Measurements from ENCODE around the gene CXCL14. TPM values are rescaled to one million over a fixed set of nuclear protein-coding genes. Genes with fewer than 3 reads are reported as not detected.

CXCL14 gene
- total and polyA plus RNA-seq, 2 donors (not counting 1 experiment from before 2014, with no cell fraction given), result not detected

- no CpG with 5 or more reads among the region's 3 CpGs for WGBS (ENCODE audit: insufficient coverage)
Measured at GRCh38 chr5:135625961-135626360, 47.2 kb upstream of the CXCL14 start.

GRCh38 chr5:135625486-135625885 lies 46.7 kb upstream of the CXCL14 start:
- ChIA-PET CTCF (no interaction called here), POLR2A (no interaction called here)
- H3K4me1 Mint-ChIP-seq, result no peaks in the 10 kb centered on the region
- ATAC-seq (ENCODE audit: low read depth), result no peak
- no peaks in the 10 kb centered on the region for H3K27me3 ChIP-seq (replicated peaks in 1 of 4; ENCODE audit: control extremely low read depth in 1 of 4, control insufficient read depth in 3 of 4, insufficient read depth in 4 of 4, low read length in 3 of 4)
- no peak for TF ChIP-seq CTCF (IDR thresholded peaks at IDR 0.05)
- no peak for TF ChIP-seq EZH2 (IDR thresholded peaks at IDR 0.05; ENCODE audit: borderline replicate concordance, insufficient read depth, low read depth, low read length, poor library complexity, severe bottlenecking)
- no peak overlapping the region for H3K4me3 ChIP-seq (ENCODE audit: control extremely low read depth in 1 of 5, extremely low read depth in 1 of 5, insufficient read depth in 1 of 5, low read depth in 2 of 5, low read length in 4 of 5)
- H3K9ac ChIP-seq (ENCODE audit: low read length), result no peak overlapping the region
- H3K36me3 ChIP-seq (replicated peaks in 1 of 2; ENCODE audit: control extremely low read depth in 1 of 2, control insufficient read depth in 1 of 2, extremely low read depth in 1 of 2, insufficient read depth in 2 of 2, low read length in 1 of 2), result no peaks in the 10 kb centered on the region
- no peaks in the 10 kb centered on the region for H3K9me3 Mint-ChIP-seq (ENCODE audit: insufficient read depth)
- no peaks in the 10 kb centered on the region for H3K4me1 ChIP-seq (ENCODE audit: control insufficient read depth in 2 of 2, insufficient read depth in 2 of 2, low read length in 2 of 2)
- no peak overlapping the region for H3K4me2 ChIP-seq (replicated peaks; ENCODE audit: low read depth, low read length, poor library complexity, severe bottlenecking)
- no peak for DNase-seq
- no peak overlapping the region for H2AFZ ChIP-seq (ENCODE audit: insufficient read depth, low read depth, low read length, poor library complexity, severe bottlenecking)
- H3K27me3 Mint-ChIP-seq, result peaks cover 20% of the 10 kb centered on the region
- WGBS (ENCODE audit: insufficient coverage), result no CpG with 5 or more reads among the region's 1 CpG
- no peaks in the 10 kb centered on the region for H3K79me2 ChIP-seq (ENCODE audit: control insufficient read depth, insufficient read depth, low read length)
- H3K27ac Mint-ChIP-seq, result no peak overlapping the region
- peaks cover 0 to 6% (median 0%) of the 10 kb centered on the region in 3 donors for H3K9me3 ChIP-seq (ENCODE audit: control extremely low read depth in 1 of 3, control insufficient read depth in 2 of 3, insufficient read depth in 1 of 3, low read length in 2 of 3)
- no peak overlapping the region for H3K4me3 Mint-ChIP-seq
- intact Hi-C loops (cut with micrococcal nuclease), result no loop called here
- no peak overlapping the region for H3K27ac ChIP-seq (ENCODE audit: low read length in 2 of 2)
- H4K20me1 ChIP-seq (ENCODE audit: control insufficient read depth, insufficient read depth, low read length, poor library complexity, severe bottlenecking), result no peaks in the 10 kb centered on the region

More at GRCh38 chr5:135625961-135626360, 47.2 kb upstream of the CXCL14 start:
- Histone ChIP-seq H3K9ac (ENCODE audit: low read length) (no peak overlapping the region), H3K27me3 (replicated peaks in 1 of 4; ENCODE audit: control extremely low read depth in 1 of 4, control insufficient read depth in 3 of 4, insufficient read depth in 4 of 4, low read length in 3 of 4) (no peaks in the 10 kb centered on the region), H2AFZ (ENCODE audit: insufficient read depth, low read depth, low read length, poor library complexity, severe bottlenecking) (no peak overlapping the region), H3K4me3 (ENCODE audit: control extremely low read depth in 1 of 5, extremely low read depth in 1 of 5, insufficient read depth in 1 of 5, low read depth in 2 of 5, low read length in 4 of 5) (no peak overlapping the region), H4K20me1 (ENCODE audit: control insufficient read depth, insufficient read depth, low read length, poor library complexity, severe bottlenecking) (no peaks in the 10 kb centered on the region), H3K9me3 (ENCODE audit: control extremely low read depth in 1 of 3, control insufficient read depth in 2 of 3, insufficient read depth in 1 of 3, low read length in 2 of 3) (peaks cover 0 to 2% (median 0%) of the 10 kb centered on the region in 3 donors), H3K79me2 (ENCODE audit: control insufficient read depth, insufficient read depth, low read length) (no peaks in the 10 kb centered on the region), H3K4me1 (ENCODE audit: control insufficient read depth in 2 of 2, insufficient read depth in 2 of 2, low read length in 2 of 2) (no peaks in the 10 kb centered on the region), H3K4me2 (replicated peaks; ENCODE audit: low read depth, low read length, poor library complexity, severe bottlenecking) (no peak overlapping the region), H3K27ac (ENCODE audit: low read length in 2 of 2) (no peak overlapping the region), H3K36me3 (replicated peaks in 1 of 2; ENCODE audit: control extremely low read depth in 1 of 2, control insufficient read depth in 1 of 2, extremely low read depth in 1 of 2, insufficient read depth in 2 of 2, low read length in 1 of 2) (no peaks in the 10 kb centered on the region)
- DNase-seq (no peak), ATAC-seq (ENCODE audit: low read depth) (no peak)
- intact Hi-C loops (cut with micrococcal nuclease), result no loop called here
- TF ChIP-seq CTCF (IDR thresholded peaks at IDR 0.05), result no peak
- TF ChIP-seq EZH2 (IDR thresholded peaks at IDR 0.05; ENCODE audit: borderline replicate concordance, insufficient read depth, low read depth, low read length, poor library complexity, severe bottlenecking), result no peak
- no peak overlapping the region for H3K4me3 Mint-ChIP-seq
- no peaks in the 10 kb centered on the region for H3K9me3 Mint-ChIP-seq (ENCODE audit: insufficient read depth)
- no peaks in the 10 kb centered on the region for H3K4me1 Mint-ChIP-seq
- POLR2A ChIA-PET, result no interaction called here
- H3K27me3 Mint-ChIP-seq, result peaks cover 20% of the 10 kb centered on the region
- CTCF ChIA-PET, result no interaction called here
- H3K27ac Mint-ChIP-seq, result no peak overlapping the region

Data from B cell (primary cell).